K562 (cell line): ENCODE data around the gene RGS6. TPM values are rescaled to one million over a fixed set of nuclear protein-coding genes. Genes with fewer than 3 reads are reported as not detected.

Experiments
- ATAC-seq: fragments of 200-7000 bp; cut with Tn5 transposase; 3 replicates; pipeline ENCODE4 v1.9.1; 2020; ENCODE audit warnings: moderate library complexity
- BruUV-seq: library from RNA; stranded (reverse); fragments of 400-500 nt; replicated peaks from 2 replicates; lab custom pipeline; 2021; lab: Mats Ljungman, UMichigan
- CTCF ChIA-PET: fragments of 300-600 bp; formaldehyde crosslinking; extraction: SDS; loops from one replicate; lab custom pipeline; 2021; ENCODE audit warnings: low intra/inter-chr PET ratio; lab: Yijun Ruan, JAX
- POLR2A ChIA-PET: fragments of 300-600, 350-650 bp; sonication (Branson Sonifier 250); formaldehyde crosslinking; extraction: SDS; loops from one replicate; lab custom pipeline; 2021; ENCODE audit warnings: antibody characterized with exemption, inconsistent platforms; lab: Yijun Ruan, JAX
- DNase-seq, 4 experiments: peaks; one replicate each; pipeline versions ENCODE4 v3.0.0 to v3.0.0-alpha.2; 2011 to 2018; ENCODE audit warnings: low spot score in 3 of 4, mixed read lengths in 3 of 4; ENCODE audit errors: extremely low read depth in 1 of 4
- FAIRE-seq: peaks from 2 replicates; lab custom pipeline; 2011; peaks lifted over from hg19 to GRCh38; lab: Jason Lieb, UNC
- H2AFZ ChIP-seq: 2 replicates; pipeline ENCODE4 v1.6.0; 2011; ENCODE audit warnings: low read depth, low read length, control low read depth, inconsistent platforms
- H3K27ac ChIP-seq: fragments of 200-600 bp; 3 replicates; pipeline ENCODE4 v1.8.0; 2011; ENCODE audit warnings: low read depth, mild to moderate bottlenecking, control low read depth, inconsistent platforms, low read length, moderate library complexity, mixed read lengths; ENCODE audit errors: extremely low read depth
- H3K27me3 ChIP-seq, 2 experiments: fragments of 300-600 bp in 1 of 2; 2 replicates in 1 of 2; 3 replicates in 1 of 2; pipeline versions ENCODE4 v1.6.0 to v1.8.0; 2011; ENCODE audit warnings: inconsistent platforms in 2 of 2, low read length in 2 of 2, mild to moderate bottlenecking in 1 of 2, mixed read lengths in 1 of 2, moderate library complexity in 1 of 2; ENCODE audit not compliant: control insufficient read depth in 2 of 2, insufficient read depth in 2 of 2
- H3K36me3 ChIP-seq: fragments of 300-600 bp; 3 replicates; pipeline ENCODE4 v1.8.0; 2011; ENCODE audit warnings: mild to moderate bottlenecking, low read length, inconsistent platforms; ENCODE audit not compliant: control insufficient read depth, insufficient read depth
- H3K4me1 ChIP-seq, 2 experiments: fragments of 200-600 bp in 1 of 2; replicated peaks in 1 of 2; 2 replicates in 1 of 2; 3 replicates in 1 of 2; pipeline versions ENCODE4 v1.5.1 to v1.8.0; 2011; ENCODE audit warnings: inconsistent platforms in 2 of 2, low read length in 2 of 2, mild to moderate bottlenecking in 1 of 2, mixed read lengths in 1 of 2, moderate library complexity in 1 of 2; ENCODE audit not compliant: control insufficient read depth in 2 of 2, insufficient read depth in 2 of 2
- H3K4me2 ChIP-seq: 2 replicates; pipeline ENCODE4 v1.6.1; 2011; ENCODE audit warnings: low read length, control low read depth, inconsistent platforms, mixed read lengths; ENCODE audit not compliant: insufficient read depth
- H3K4me3 ChIP-seq: fragments of 200-600 bp; sonication (generic), shearing (Covaris generic); 2 replicates; pipeline ENCODE4 v1.5.1; 2016; ENCODE audit warnings: control low read depth, inconsistent platforms
- H3K79me2 ChIP-seq: fragments of 200-600 bp; 3 replicates; pipeline ENCODE4 v1.8.0; 2011; ENCODE audit warnings: low read length, inconsistent platforms; ENCODE audit not compliant: control insufficient read depth, insufficient read depth
- H3K9ac ChIP-seq, 2 experiments: 2 replicates each; pipeline versions ENCODE4 v1.6.0 to v1.6.1; 2011; ENCODE audit warnings: low read depth in 2 of 2, low read length in 2 of 2, control low read depth in 1 of 2, inconsistent platforms in 1 of 2, mild to moderate bottlenecking in 1 of 2, mixed read lengths in 1 of 2; ENCODE audit not compliant: insufficient read depth in 1 of 2
- H3K9me1 ChIP-seq: one replicate; pipeline ENCODE4 v1.6.0; 2011; ENCODE audit warnings: inconsistent platforms, mild to moderate bottlenecking, low read length, moderate library complexity; ENCODE audit not compliant: control insufficient read depth, insufficient read depth
- H3K9me3 ChIP-seq: replicated peaks from 2 replicates; pipeline ENCODE4 v1.5.1; 2011; ENCODE audit warnings: low read depth, low read length, inconsistent platforms; ENCODE audit not compliant: control insufficient read depth, insufficient read depth
- H4K20me1 ChIP-seq: replicated peaks from 2 replicates; pipeline ENCODE4 v1.6.1; 2011; ENCODE audit warnings: low read length, inconsistent platforms, mixed read lengths; ENCODE audit not compliant: control insufficient read depth, insufficient read depth
- DACH1 ChIP-seq: fragments of 450-650 bp; IDR thresholded peaks from 2 replicates; pipeline ENCODE4 v1.6.1; 2018; ENCODE audit not compliant: partially characterized antibody
- NFE2 ChIP-seq: IDR thresholded peaks from 2 replicates; pipeline ENCODE4 v1.6.1; 2014; ENCODE audit warnings: antibody characterized with exemption, low read depth
- PURB ChIP-seq: sonication (generic); formaldehyde crosslinking; IDR thresholded peaks from 2 replicates; pipeline ENCODE4 v1.9.0; 2021; ENCODE audit warnings: low read depth, mild to moderate bottlenecking, missing genetic modification reagents
- RBM22 ChIP-seq: fragments of 200-400 bp; formaldehyde crosslinking; IDR thresholded peaks from 2 replicates; pipeline ENCODE4 v1.6.1; 2018; ENCODE audit warnings: low read length, low read depth; ENCODE audit not compliant: poor library complexity, severe bottlenecking
- ZBTB8A ChIP-seq: fragments of 450-650 bp; IDR thresholded peaks from 2 replicates; pipeline ENCODE4 v1.6.1; 2018; ENCODE audit warnings: mild to moderate bottlenecking, moderate library complexity; ENCODE audit not compliant: partially characterized antibody
- WGBS: fragments of 100-300 bp; shearing (Covaris generic); methylation state at CpG from one replicate; pipeline ENCODE4 v1.1.6; 2016; ENCODE audit warnings: low coverage, mixed read lengths; ENCODE audit not compliant: insufficient coverage; ENCODE audit errors: missing lambda C conversion rate; 5-methylcytosine and 5-hydroxymethylcytosine counted together
- in situ Hi-C: fragments of 300-500 bp; cut with MboI; formaldehyde crosslinking; loops from 4 replicates; pipeline ENCODE4 v1.15.0; 2018; ENCODE audit warnings: inconsistent platforms, mixed read lengths
- intact Hi-C: fragments of 100-400 bp; cut with micrococcal nuclease; formaldehyde crosslinking; loops from 2 replicates; pipeline ENCODE4 v1.14.2; 2022
- polyA plus RNA-seq, 8 experiments: library from polyadenylated mRNA; depleted of rRNA in 4 of 8; stranded (reverse) in 5 of 8; unstranded in 3 of 8; fragments of >200 nt; fragmentation: Nextera tagmentation in 2 of 8; fragmentation: Illumina TruSeq in 1 of 8; extraction: Ambion mirVana in 2 of 8; extraction: Trizol in 1 of 8; gene quantifications; 2 replicates each; pipeline versions ENCODE4 v1.2.1 to v1.2.3, GENCODE V29; 2011 to 2014; ENCODE audit warnings: inconsistent platforms in 1 of 8, missing spikeins in 1 of 8
- total RNA-seq, 7 experiments: library from RNA; depleted of rRNA in 6 of 7; stranded (reverse); fragments of >200 nt in 6 of 7; fragmentation: Illumina TruSeq in 2 of 7; extraction: Trizol in 2 of 7; gene quantifications; 2 replicates each; pipeline versions ENCODE4 v1.2.1 to v1.2.3, GENCODE V29; 2011 to 2021; ENCODE audit warnings: low replicate concordance in 1 of 7
- TF ChIP-seq, protein P1 (sequence below): fragments of 250-450 bp; sonication (Bioruptor Pico); IDR thresholded peaks from 2 replicates; pipeline ENCODE4 v1.8.0; 2022; ENCODE audit warnings: moderate library complexity, mild to moderate bottlenecking, inconsistent platforms

RGS6 gene
- total and polyA plus RNA-seq, 9 of the 15 experiments (the other 6 are each of a cell fraction or from before 2014, with no cell fraction given): not detected

- no CpG with 5 or more reads among the region's 3 CpGs for WGBS
- Histone ChIP-seq H3K4me3 (no peak overlapping the region), H3K9ac (no peak overlapping the region), H2AFZ (no peak overlapping the region), H3K27me3 (no peaks in the 10 kb centered on the region; a peak in 1 of 5 replicates), H3K79me2 (no peaks in the 10 kb centered on the region), H3K9me1 (no peaks in the 10 kb centered on the region), H3K4me2 (no peak overlapping the region), H3K4me1 (no peaks in the 10 kb centered on the region; a peak in 1 of 5 replicates), H3K36me3 (no peaks in the 10 kb centered on the region), H4K20me1 (no peaks in the 10 kb centered on the region), H3K27ac (no peak overlapping the region), H3K9me3 (no peaks in the 10 kb centered on the region)
- ChIA-PET POLR2A (interaction anchor here (0.9 to 1.0 kb wide), 4 partner anchors 15 to 454 kb away, joined by 3 to 4 read pairs (median 4); no protein-coding TSS in a partner anchor), CTCF (interaction anchor here (1.1 to 1.8 kb wide), 3 partner anchors 391 to 958 kb away, joined by 3 to 10 read pairs (median 7); no protein-coding TSS in a partner anchor)
- DNase-seq (no peak), ATAC-seq (no peak), FAIRE-seq (no peak)
- intact Hi-C loops: loop anchor here (10.0 kb wide), 1 partner anchor 961 kb away; no protein-coding TSS in a partner anchor
- in situ Hi-C loops: loop anchor here (5.0 to 25.0 kb wide), 4 partner anchors 394 to 949 kb away; partner anchors contain the start of genes NUMB and PAPLN
- no TSS peak for BruUV-seq
- TF ChIP-seq RBM22 (no peak), NFE2 (no peak), DACH1 (no peak), ZBTB8A (no peak), PURB (CRISPR knock-in tag) (no peak)
- TF ChIP-seq, protein P1, sequence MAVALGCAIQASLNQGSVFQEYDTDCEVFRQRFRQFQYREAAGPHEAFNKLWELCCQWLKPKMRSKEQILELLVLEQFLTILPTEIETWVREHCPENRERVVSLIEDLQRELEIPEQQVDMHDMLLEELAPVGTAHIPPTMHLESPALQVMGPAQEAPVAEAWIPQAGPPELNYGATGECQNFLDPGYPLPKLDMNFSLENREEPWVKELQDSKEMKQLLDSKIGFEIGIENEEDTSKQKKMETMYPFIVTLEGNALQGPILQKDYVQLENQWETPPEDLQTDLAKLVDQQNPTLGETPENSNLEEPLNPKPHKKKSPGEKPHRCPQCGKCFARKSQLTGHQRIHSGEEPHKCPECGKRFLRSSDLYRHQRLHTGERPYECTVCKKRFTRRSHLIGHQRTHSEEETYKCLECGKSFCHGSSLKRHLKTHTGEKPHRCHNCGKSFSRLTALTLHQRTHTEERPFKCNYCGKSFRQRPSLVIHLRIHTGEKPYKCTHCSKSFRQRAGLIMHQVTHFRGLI (CRISPR knock-in tag): no peak
These were observed 581.1 kb downstream of the RGS6 start for GRCh38 chr14:72513346-72513745.
